GM12878 (cell line): ENCODE data around the gene ATP13A4. TPM values are rescaled to one million over a fixed set of nuclear protein-coding genes. Genes with fewer than 3 reads are reported as not detected.

Experiments used
- ATAC-seq: fragments of 200-7000 bp; cut with Tn5 transposase; 3 replicates; pipeline ENCODE4 v1.9.1; 2020; ENCODE audit warnings: mild to moderate bottlenecking, moderate library complexity
- BruUV-seq: library from RNA; stranded (reverse); fragments of 400-500 nt; replicated peaks from 2 replicates; lab custom pipeline; 2021; lab: Mats Ljungman, UMichigan
- CTCF ChIA-PET: fragments of 300-600 bp; sonication (Branson Sonifier 250); formaldehyde crosslinking; extraction: SDS; loops from one replicate; lab custom pipeline; 2021; ENCODE audit warnings: inconsistent platforms; lab: Yijun Ruan, JAX
- POLR2A ChIA-PET: fragments of 350-600 bp; formaldehyde crosslinking; extraction: SDS; loops from one replicate; lab custom pipeline; 2021; ENCODE audit warnings: inconsistent platforms; lab: Charles Lee
- RAD21 ChIA-PET: fragments of 300-600 bp; sonication (Branson Sonifier 250); formaldehyde crosslinking; loops from one replicate; lab custom pipeline; 2023; ENCODE audit warnings: antibody characterized with exemption; ENCODE audit not compliant: unreplicated experiment; lab: Charles Lee
- SMC1A ChIA-PET: fragments of 300-600 bp; sonication (Branson Sonifier 250); formaldehyde crosslinking; loops from one replicate; lab custom pipeline; 2023; ENCODE audit not compliant: unreplicated experiment, uncharacterized antibody; lab: Charles Lee
- DNase-seq: peaks from one replicate; pipeline ENCODE4 v3.0.0-alpha.2; 2011; ENCODE audit warnings: low read depth, low spot score
- FAIRE-seq: peaks from 3 replicates; lab custom pipeline; 2011; peaks lifted over from hg19 to GRCh38; lab: Jason Lieb, UNC
- H2AFZ ChIP-seq: 2 replicates; pipeline ENCODE4 v1.6.0; 2011; ENCODE audit warnings: low read depth, low read length, control low read depth; ENCODE audit not compliant: control insufficient read depth
- H3K27ac ChIP-seq: 2 replicates; pipeline ENCODE4 v1.5.1; 2011; ENCODE audit warnings: control low read depth; ENCODE audit not compliant: control insufficient read depth, insufficient read depth
- H3K27me3 ChIP-seq, 2 experiments: replicated peaks in 1 of 2; 2 replicates each; pipeline versions ENCODE4 v1.6.0 to v1.6.1; 2011; ENCODE audit warnings: low read length in 1 of 2; ENCODE audit not compliant: control insufficient read depth in 2 of 2, insufficient read depth in 2 of 2
- H3K36me3 ChIP-seq, 2 experiments: 2 replicates each; pipeline ENCODE4 v1.5.1; 2011; ENCODE audit warnings: low read length in 1 of 2; ENCODE audit not compliant: control insufficient read depth in 2 of 2, insufficient read depth in 2 of 2
- H3K4me1 ChIP-seq: 2 replicates; pipeline ENCODE4 v1.6.1; 2011; ENCODE audit warnings: mild to moderate bottlenecking, low read length, moderate library complexity, mixed read lengths; ENCODE audit not compliant: control insufficient read depth, insufficient read depth
- H3K4me2 ChIP-seq: 2 replicates; pipeline ENCODE4 v1.6.0; 2011; ENCODE audit warnings: control low read depth; ENCODE audit not compliant: control insufficient read depth, insufficient read depth
- H3K4me3 ChIP-seq: fragments of 200-600 bp; sonication (generic); 2 replicates; pipeline ENCODE4 v1.5.1; 2016
- H3K79me2 ChIP-seq: 2 replicates; pipeline ENCODE4 v1.6.0; 2011; ENCODE audit warnings: low read length; ENCODE audit not compliant: control insufficient read depth, insufficient read depth
- H3K9ac ChIP-seq: 2 replicates; pipeline ENCODE4 v1.8.0; 2011; ENCODE audit warnings: low read length, control low read depth, mixed read lengths; ENCODE audit not compliant: control insufficient read depth, insufficient read depth
- H3K9me3 ChIP-seq: replicated peaks from 3 replicates; pipeline ENCODE4 v1.5.1; 2011; ENCODE audit warnings: mild to moderate bottlenecking, low read length; ENCODE audit not compliant: control insufficient read depth, insufficient read depth
- H4K20me1 ChIP-seq: 2 replicates; pipeline ENCODE4 v1.6.0; 2011; ENCODE audit not compliant: control insufficient read depth, insufficient read depth
- ASH2L ChIP-seq: fragments of 300-600, 200-600 bp; sonication (generic); IDR thresholded peaks from 2 replicates; pipeline ENCODE4 v1.6.1; 2017; ENCODE audit warnings: low read depth, mild to moderate bottlenecking, borderline replicate concordance
- BMI1 ChIP-seq: fragments of 450-650 bp; IDR thresholded peaks from 2 replicates; pipeline ENCODE4 v1.6.1; 2016; ENCODE audit warnings: mild to moderate bottlenecking, moderate library complexity, borderline replicate concordance
- JUNB ChIP-seq: IDR thresholded peaks from 2 replicates; pipeline ENCODE4 v1.6.1; 2016; ENCODE audit warnings: antibody characterized with exemption, mild to moderate bottlenecking
- KLF5 ChIP-seq: fragments of 450-650 bp; IDR thresholded peaks from 2 replicates; pipeline ENCODE4 v1.6.1; 2014; ENCODE audit warnings: mild to moderate bottlenecking; ENCODE audit not compliant: partially characterized antibody
- NR2F1 ChIP-seq: fragments of 450-650 bp; conservative IDR thresholded peaks from 2 replicates; pipeline ENCODE4 v1.6.1; 2017; ENCODE audit warnings: mild to moderate bottlenecking
- PAX8 ChIP-seq: fragments of 450-650 bp; IDR thresholded peaks from 2 replicates; pipeline ENCODE4 v1.6.1; 2017; ENCODE audit warnings: mild to moderate bottlenecking, moderate library complexity
- POLR2AphosphoS5 ChIP-seq: IDR thresholded peaks from 2 replicates; pipeline ENCODE4 v1.6.1; 2011; ENCODE audit warnings: mild to moderate bottlenecking, low read length, inconsistent platforms
- SMARCA5 ChIP-seq: fragments of 450-650 bp; IDR thresholded peaks from 2 replicates; pipeline ENCODE4 v1.6.1; 2017; ENCODE audit warnings: mild to moderate bottlenecking
- ZNF207 ChIP-seq: fragments of 450-650 bp; IDR thresholded peaks from 2 replicates; pipeline ENCODE4 v1.6.1; 2014; ENCODE audit warnings: antibody characterized with exemption, mild to moderate bottlenecking, borderline replicate concordance
- ZZZ3 ChIP-seq: IDR thresholded peaks from 2 replicates; pipeline ENCODE4 v1.6.1; 2011; ENCODE audit warnings: low read depth; ENCODE audit not compliant: control insufficient read depth, insufficient read length
- WGBS: methylation state at CpG from one replicate; pipeline ENCODE4 v1.1.6; 2016; ENCODE audit warnings: low lambda C conversion rate; ENCODE audit not compliant: insufficient replicate concordance, insufficient coverage; ENCODE audit errors: missing lambda C conversion rate; 5-methylcytosine and 5-hydroxymethylcytosine counted together
- in situ Hi-C: fragments of 300-500 bp; cut with MboI; formaldehyde crosslinking; loops from 9 replicates; pipeline ENCODE4 v1.14.3; 2018; ENCODE audit warnings: mixed read lengths
- intact Hi-C: fragments of 100-400 bp; cut with micrococcal nuclease; formaldehyde crosslinking; loops from one replicate; pipeline ENCODE4 v1.14.2; 2022; ENCODE audit not compliant: unreplicated experiment
- polyA plus RNA-seq, 11 experiments: library from polyadenylated mRNA; depleted of rRNA in 4 of 11; unstranded in 6 of 11; stranded (reverse) in 5 of 11; fragments of >200 nt; fragmentation: Nextera tagmentation in 4 of 11; fragmentation: Illumina TruSeq in 1 of 11; extraction: Ambion mirVana in 4 of 11; extraction: Trizol in 1 of 11; gene quantifications; 1 replicate in 1 of 11; 2 replicates in 10 of 11; pipeline versions ENCODE4 v1.2.1 to v1.2.3, GENCODE V29; 2011 to 2016; ENCODE audit warnings: inconsistent platforms in 2 of 11, missing spikeins in 2 of 11, low read depth in 1 of 11
- total RNA-seq, 4 experiments: library from RNA; depleted of rRNA in 3 of 4; stranded (reverse); fragments of >200 nt in 3 of 4; fragmentation: Illumina TruSeq in 1 of 4; extraction: Trizol in 1 of 4; gene quantifications; 2 replicates each; pipeline versions ENCODE4 v1.2.1 to v1.2.3, GENCODE V29; 2013 to 2021
- TF ChIP-seq, protein P1 (sequence below): IDR thresholded peaks from 2 replicates; pipeline ENCODE4 v1.6.1; 2011; ENCODE audit warnings: borderline replicate concordance, low read depth, mild to moderate bottlenecking, moderate library complexity, low read length; ENCODE audit not compliant: insufficient read depth, poor library complexity, severe bottlenecking
- TF ChIP-seq, protein P2 (sequence below): IDR thresholded peaks from 2 replicates; pipeline ENCODE4 v1.6.1; 2011; ENCODE audit warnings: mild to moderate bottlenecking, low read depth, low read length, moderate library complexity; ENCODE audit not compliant: insufficient replicate concordance

The ATP13A4 gene
- total and polyA plus RNA-seq, 10 of the 15 experiments (the other 5 are each of a cell fraction or from before 2014, with no cell fraction given): 0.29 to 1.7 (median 1.0) TPM; not detected in 1

- FAIRE-seq (no peak), ATAC-seq (no peak)
Observed at GRCh38 chr3:193522473-193522872, 32.2 kb downstream of the ATP13A4 start.

More at GRCh38 chr3:193522473-193522872, 32.2 kb downstream of the ATP13A4 start:
- no peak for DNase-seq
- Histone ChIP-seq H2AFZ (no peak overlapping the region), H3K79me2 (no peaks in the 10 kb centered on the region), H3K36me3 (no peaks in the 10 kb centered on the region), H3K4me2 (no peak overlapping the region), H3K9ac (no peak overlapping the region), H3K4me1 (no peaks in the 10 kb centered on the region), H3K9me3 (no peaks in the 10 kb centered on the region), H3K4me3 (no peak overlapping the region), H4K20me1 (no peaks in the 10 kb centered on the region), H3K27me3 (peaks cover 0 to 1% of the 10 kb centered on the region in 2 experiments; a peak in 2 of 4 replicates), H3K27ac (no peak overlapping the region)
- POLR2A ChIA-PET: no interaction called here
- in situ Hi-C loops: no loop called here
- BruUV-seq: no TSS peak
- SMC1A ChIA-PET: no interaction called here
- intact Hi-C loops: no loop called here
- WGBS: 11% methylated on average over 4 of the region's 4 CpGs
- no peak for TF ChIP-seq BMI1
- TF ChIP-seq, protein P1, sequence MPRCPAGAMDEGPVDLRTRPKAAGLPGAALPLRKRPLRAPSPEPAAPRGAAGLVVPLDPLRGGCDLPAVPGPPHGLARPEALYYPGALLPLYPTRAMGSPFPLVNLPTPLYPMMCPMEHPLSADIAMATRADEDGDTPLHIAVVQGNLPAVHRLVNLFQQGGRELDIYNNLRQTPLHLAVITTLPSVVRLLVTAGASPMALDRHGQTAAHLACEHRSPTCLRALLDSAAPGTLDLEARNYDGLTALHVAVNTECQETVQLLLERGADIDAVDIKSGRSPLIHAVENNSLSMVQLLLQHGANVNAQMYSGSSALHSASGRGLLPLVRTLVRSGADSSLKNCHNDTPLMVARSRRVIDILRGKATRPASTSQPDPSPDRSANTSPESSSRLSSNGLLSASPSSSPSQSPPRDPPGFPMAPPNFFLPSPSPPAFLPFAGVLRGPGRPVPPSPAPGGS: no peak
- no peak for TF ChIP-seq KLF5
- TF ChIP-seq SMARCA5: no peak
- TF ChIP-seq ZNF207: no peak
- no peak for TF ChIP-seq JUNB
- no peak for TF ChIP-seq NR2F1
- TF ChIP-seq, protein P2, sequence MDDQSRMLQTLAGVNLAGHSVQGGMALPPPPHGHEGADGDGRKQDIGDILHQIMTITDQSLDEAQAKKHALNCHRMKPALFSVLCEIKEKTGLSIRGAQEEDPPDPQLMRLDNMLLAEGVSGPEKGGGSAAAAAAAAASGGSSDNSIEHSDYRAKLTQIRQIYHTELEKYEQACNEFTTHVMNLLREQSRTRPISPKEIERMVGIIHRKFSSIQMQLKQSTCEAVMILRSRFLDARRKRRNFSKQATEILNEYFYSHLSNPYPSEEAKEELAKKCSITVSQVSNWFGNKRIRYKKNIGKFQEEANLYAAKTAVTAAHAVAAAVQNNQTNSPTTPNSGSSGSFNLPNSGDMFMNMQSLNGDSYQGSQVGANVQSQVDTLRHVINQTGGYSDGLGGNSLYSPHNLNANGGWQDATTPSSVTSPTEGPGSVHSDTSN: no peak
- no peak for TF ChIP-seq POLR2AphosphoS5
- TF ChIP-seq ZZZ3: no peak
- no peak for TF ChIP-seq PAX8
- no peak for TF ChIP-seq ASH2L
- CTCF ChIA-PET: no interaction called here
- RAD21 ChIA-PET: no interaction called here
